HG02610 (cell line): ENCODE measurements around the gene MPZL3.
"Not testable (repeated sequence)": the region's sequence is repeated elsewhere in the genome, so short reads cannot be mapped to it uniquely, and the experiment has no call there.

Experiments
- ATAC-seq: cut with Tn5 transposase; IDR thresholded peaks from one replicate; pipeline ENCODE4 v1.9.1; 2021; ENCODE audit warnings: mild to moderate bottlenecking, moderate library complexity; ENCODE audit not compliant: unreplicated experiment

The MPZL3 gene

GRCh38 chr11:118190942-118191506, 61.1 kb downstream of the MPZL3 start:
- not testable (repeated sequence) for ATAC-seq

- ATAC-seq = no peak
Measured at GRCh38 chr11:118186346-118187107, 65.6 kb downstream of the MPZL3 start.

GRCh38 chr11:118184784-118185579, 67.2 kb downstream of the MPZL3 start:
- ATAC-seq = no peak

- ATAC-seq = not testable (repeated sequence)
Measured at GRCh38 chr11:118183691-118184090, 68.5 kb downstream of the MPZL3 start.

GRCh38 chr11:118180300-118180703, 71.9 kb downstream of the MPZL3 start:
- no peak for ATAC-seq

GRCh38 chr11:118176778-118177134, 75.4 kb downstream of the MPZL3 start:
- no peak for ATAC-seq
